HG02610 (cell line): Measurements from ENCODE around the gene FSIP1.

Experiments used
- ATAC-seq: cut with Tn5 transposase; IDR thresholded peaks from one replicate; pipeline ENCODE4 v1.9.1; 2021; ENCODE audit warnings: mild to moderate bottlenecking, moderate library complexity; ENCODE audit not compliant: unreplicated experiment

Gene FSIP1

GRCh38 chr15:39792844-39793335 is 10.2 kb upstream of the FSIP1 start:
- no peak for ATAC-seq

GRCh38 chr15:39792025-39792843 is 9.6 kb upstream of the FSIP1 start:
- ATAC-seq, result no peak

- no peak for ATAC-seq
These were observed 7.1 kb upstream of the FSIP1 start for GRCh38 chr15:39789736-39790135.

- no peak for ATAC-seq
These were observed 6.3 kb upstream of the FSIP1 start for GRCh38 chr15:39788800-39789565.

GRCh38 chr15:39788108-39788507 is 5.5 kb upstream of the FSIP1 start:
- ATAC-seq, result peak; percentile 60

GRCh38 chr15:39787479-39787878 is 4.8 kb upstream of the FSIP1 start:
- ATAC-seq, result no peak

GRCh38 chr15:39786447-39787056 is 3.9 kb upstream of the FSIP1 start:
- ATAC-seq, result no peak

GRCh38 chr15:39785841-39786240 is 3.2 kb upstream of the FSIP1 start:
- ATAC-seq, result no peak

- ATAC-seq, result no peak
These were observed 2.5 kb upstream of the FSIP1 start for GRCh38 chr15:39785139-39785538.

GRCh38 chr15:39784638-39785037 is 2.0 kb upstream of the FSIP1 start:
- no peak for ATAC-seq

GRCh38 chr15:39784125-39784524 is 1.5 kb upstream of the FSIP1 start:
- ATAC-seq, result no peak

- ATAC-seq, result no peak
These were observed 691 bp upstream of the FSIP1 start for GRCh38 chr15:39783244-39783820.

GRCh38 chr15:39781967-39782302 is 706 bp downstream of the FSIP1 start:
- ATAC-seq, result no peak

GRCh38 chr15:39781147-39781966 is 1.3 kb downstream of the FSIP1 start:
- ATAC-seq, result no peak

- no peak for ATAC-seq
These were observed 4.6 kb downstream of the FSIP1 start for GRCh38 chr15:39778021-39778420.

GRCh38 chr15:39777496-39777895 is 5.1 kb downstream of the FSIP1 start:
- peak; percentile 25 for ATAC-seq

- ATAC-seq, result no peak
These were observed 6.6 kb downstream of the FSIP1 start for GRCh38 chr15:39776068-39776467.

- peak; percentile 39 for ATAC-seq
These were observed 7.9 kb downstream of the FSIP1 start for GRCh38 chr15:39774688-39775267.

GRCh38 chr15:39770748-39771689 is 11.6 kb downstream of the FSIP1 start:
- no peak for ATAC-seq
